Endothelial cell of hepatic sinusoid (primary cell): Measurements from ENCODE around the gene NUB1.

ENCODE experiments used
- in situ Hi-C: cut with HindIII; loops from 2 replicates; pipeline ENCODE4 v1.10.0; 2017; ENCODE audit warnings: low sequenced_read_pairs

NUB1 gene

GRCh38 chr7:151343516-151343915 lies 1.9 kb downstream of the NUB1 start:
- in situ Hi-C loops: no loop called here

- in situ Hi-C loops: no loop called here
Observed at GRCh38 chr7:151345576-151346469, 4.2 kb downstream of the NUB1 start.

GRCh38 chr7:151346470-151346769 lies 4.8 kb downstream of the NUB1 start:
- in situ Hi-C loops: no loop called here

- in situ Hi-C loops: no loop called here
Observed at GRCh38 chr7:151347200-151347599, 5.6 kb downstream of the NUB1 start.

GRCh38 chr7:151348970-151349369 lies 7.4 kb downstream of the NUB1 start:
- in situ Hi-C loops: no loop called here

- in situ Hi-C loops: no loop called here
Observed at GRCh38 chr7:151349507-151349853, 7.9 kb downstream of the NUB1 start.

- in situ Hi-C loops: loop anchor here (25.0 kb wide), 1 partner anchor 411 kb away; no protein-coding TSS in a partner anchor
Observed at GRCh38 chr7:151351027-151351426, 9.4 kb downstream of the NUB1 start.

GRCh38 chr7:151351967-151352366 lies 10.4 kb downstream of the NUB1 start:
- in situ Hi-C loops: loop anchor here (25.0 kb wide), 1 partner anchor 410 kb away; no protein-coding TSS in a partner anchor

GRCh38 chr7:151352512-151352911 lies 10.9 kb downstream of the NUB1 start:
- in situ Hi-C loops: loop anchor here (25.0 kb wide), 1 partner anchor 410 kb away; no protein-coding TSS in a partner anchor

- in situ Hi-C loops: loop anchor here (5.0 to 25.0 kb wide), 2 partner anchors 51 to 401 kb away; partner anchors contain the start of gene WDR86
Observed at GRCh38 chr7:151361193-151361959, 19.8 kb downstream of the NUB1 start.

GRCh38 chr7:151363182-151363581 lies 21.6 kb downstream of the NUB1 start:
- in situ Hi-C loops: loop anchor here (5.0 to 25.0 kb wide), 2 partner anchors 49 to 399 kb away; partner anchors contain the start of gene WDR86

GRCh38 chr7:151366166-151366879 lies 24.7 kb downstream of the NUB1 start:
- in situ Hi-C loops: loop anchor here (5.0 to 25.0 kb wide), 3 partner anchors 39 to 396 kb away; partner anchors contain the start of gene CRYGN

GRCh38 chr7:151366880-151367222 lies 25.2 kb downstream of the NUB1 start:
- in situ Hi-C loops: loop anchor here (5.0 to 25.0 kb wide), 3 partner anchors 40 to 395 kb away; partner anchors contain the start of gene CRYGN

GRCh38 chr7:151367284-151367683 lies 25.7 kb downstream of the NUB1 start:
- in situ Hi-C loops: loop anchor here (5.0 to 25.0 kb wide), 3 partner anchors 40 to 395 kb away; partner anchors contain the start of gene CRYGN

- in situ Hi-C loops: loop anchor here (5.0 to 25.0 kb wide), 3 partner anchors 41 to 394 kb away; partner anchors contain the start of gene CRYGN
Observed at GRCh38 chr7:151368136-151368571, 26.5 kb downstream of the NUB1 start.

- in situ Hi-C loops: loop anchor here (25.0 kb wide), 1 partner anchor 391 kb away; no protein-coding TSS in a partner anchor
Observed at GRCh38 chr7:151371266-151371665, 29.7 kb downstream of the NUB1 start.

GRCh38 chr7:151372612-151373265 lies 31.1 kb downstream of the NUB1 start:
- in situ Hi-C loops: loop anchor here (25.0 kb wide), 1 partner anchor 390 kb away; no protein-coding TSS in a partner anchor

GRCh38 chr7:151373599-151373998 lies 32.0 kb downstream of the NUB1 start:
- in situ Hi-C loops: loop anchor here (25.0 kb wide), 1 partner anchor 389 kb away; no protein-coding TSS in a partner anchor

- in situ Hi-C loops: loop anchor here (25.0 kb wide), 1 partner anchor 388 kb away; no protein-coding TSS in a partner anchor
Observed at GRCh38 chr7:151374139-151374538, 32.5 kb downstream of the NUB1 start.

- in situ Hi-C loops: loop anchor here (25.0 kb wide), 1 partner anchor 388 kb away; no protein-coding TSS in a partner anchor
Observed at GRCh38 chr7:151374726-151375125, 33.1 kb downstream of the NUB1 start.
